ENCODE data around the gene SLC9A9.

The SLC9A9 gene

DNA sequence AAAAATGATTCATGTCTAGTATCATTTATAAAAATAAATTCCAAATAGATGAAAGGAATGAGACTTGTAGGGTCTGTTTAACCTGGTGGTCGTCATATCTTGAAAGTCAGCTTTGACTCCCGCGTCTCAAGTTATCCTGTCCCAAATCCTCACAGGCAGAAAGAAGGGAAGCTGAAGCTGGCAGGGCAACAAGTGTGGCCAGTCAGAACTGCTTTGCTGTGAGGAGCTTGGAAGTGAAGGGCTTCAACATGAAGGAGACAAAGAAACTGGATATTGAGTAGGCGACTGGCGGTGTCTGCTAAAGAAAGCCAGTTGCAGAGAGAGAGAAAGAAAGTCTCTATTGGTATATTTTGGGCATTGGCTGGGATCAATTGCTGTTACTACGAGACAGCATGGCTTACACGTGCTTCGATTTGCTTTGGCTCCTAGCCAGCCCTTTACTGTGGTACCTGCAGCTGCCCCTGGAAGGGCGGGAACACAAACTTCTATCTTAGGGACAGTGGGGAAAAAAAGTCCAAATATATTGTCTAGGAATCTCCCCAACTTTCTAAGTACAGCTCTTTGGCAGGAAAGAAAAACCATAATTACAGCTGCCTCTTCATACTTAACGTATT is 621.5 kb downstream of the SLC9A9 start:
- Histone ChIP-seq H3K36me3 (no peaks in the 10 kb centered on the region), H3K27me3 (no peaks in the 10 kb centered on the region), H3K9me3 (no peaks in the 10 kb centered on the region), H3K4me1 (no peaks in the 10 kb centered on the region; the same call in 1 of the 2 replicates), H3K4me3 (ENCODE audit: low read depth, low read length) (no peak overlapping the region)
- TF ChIP-seq, protein P1, sequence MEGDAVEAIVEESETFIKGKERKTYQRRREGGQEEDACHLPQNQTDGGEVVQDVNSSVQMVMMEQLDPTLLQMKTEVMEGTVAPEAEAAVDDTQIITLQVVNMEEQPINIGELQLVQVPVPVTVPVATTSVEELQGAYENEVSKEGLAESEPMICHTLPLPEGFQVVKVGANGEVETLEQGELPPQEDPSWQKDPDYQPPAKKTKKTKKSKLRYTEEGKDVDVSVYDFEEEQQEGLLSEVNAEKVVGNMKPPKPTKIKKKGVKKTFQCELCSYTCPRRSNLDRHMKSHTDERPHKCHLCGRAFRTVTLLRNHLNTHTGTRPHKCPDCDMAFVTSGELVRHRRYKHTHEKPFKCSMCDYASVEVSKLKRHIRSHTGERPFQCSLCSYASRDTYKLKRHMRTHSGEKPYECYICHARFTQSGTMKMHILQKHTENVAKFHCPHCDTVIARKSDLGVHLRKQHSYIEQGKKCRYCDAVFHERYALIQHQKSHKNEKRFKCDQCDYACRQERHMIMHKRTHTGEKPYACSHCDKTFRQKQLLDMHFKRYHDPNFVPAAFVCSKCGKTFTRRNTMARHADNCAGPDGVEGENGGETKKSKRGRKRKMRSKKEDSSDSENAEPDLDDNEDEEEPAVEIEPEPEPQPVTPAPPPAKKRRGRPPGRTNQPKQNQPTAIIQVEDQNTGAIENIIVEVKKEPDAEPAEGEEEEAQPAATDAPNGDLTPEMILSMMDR (IDR thresholded peaks at IDR 0.05; ENCODE audit: low read depth, low read length), result no peak
- no peak for DNase-seq

DNA sequence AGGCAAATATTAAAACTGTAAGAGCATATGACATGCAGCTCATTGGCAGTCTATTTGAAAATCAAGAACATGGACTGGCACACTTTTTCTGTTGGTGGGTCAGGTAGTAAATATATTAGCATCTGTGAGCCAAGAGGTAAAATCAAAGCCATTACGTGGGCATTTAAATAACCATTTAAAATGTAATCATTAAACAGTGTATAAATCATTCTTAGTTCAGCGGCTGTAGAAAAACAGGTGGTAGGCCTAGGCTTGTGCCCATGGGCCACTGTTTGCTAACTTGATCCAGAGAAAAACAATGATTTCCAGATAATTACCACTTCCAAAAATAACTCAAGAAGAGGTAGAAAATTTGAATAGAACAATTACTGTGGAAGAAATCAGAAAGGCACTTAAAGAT is 623.6 kb downstream of the SLC9A9 start:
- H3K9me3 ChIP-seq, result no peaks in the 10 kb centered on the region
- H3K27me3 ChIP-seq, result no peaks in the 10 kb centered on the region
- H3K4me1 ChIP-seq, result no peaks in the 10 kb centered on the region; the same call in 1 of the 2 replicates
- TF ChIP-seq, protein P1 (IDR thresholded peaks at IDR 0.05; ENCODE audit: low read depth, low read length), result no peak
- no peak for DNase-seq
- no peak overlapping the region for H3K4me3 ChIP-seq (ENCODE audit: low read depth, low read length)
- no peaks in the 10 kb centered on the region for H3K36me3 ChIP-seq

DNA sequence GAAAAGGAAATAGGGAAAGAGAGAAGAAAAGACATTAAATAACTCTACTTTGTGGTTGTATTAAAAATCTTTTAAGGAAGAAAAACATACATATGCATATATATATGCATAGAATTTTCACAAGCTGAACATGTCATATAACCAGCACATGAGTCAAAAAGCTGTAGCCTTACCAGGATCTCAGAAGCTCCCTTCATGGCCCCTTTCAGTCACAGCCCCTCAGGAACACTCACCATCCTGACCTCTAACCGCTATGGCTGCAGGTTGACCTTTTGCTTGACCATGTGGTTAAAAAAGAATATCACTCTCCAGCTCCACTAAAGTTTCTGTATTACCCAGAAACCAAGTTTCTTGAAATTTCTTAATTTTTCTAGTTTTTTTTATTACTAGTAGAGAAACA is 625.3 kb downstream of the SLC9A9 start:
- Histone ChIP-seq H3K4me3 (ENCODE audit: low read depth, low read length) (no peak overlapping the region), H3K27me3 (no peaks in the 10 kb centered on the region), H3K4me1 (no peaks in the 10 kb centered on the region; the same call in 1 of the 2 replicates), H3K36me3 (no peaks in the 10 kb centered on the region), H3K9me3 (no peaks in the 10 kb centered on the region)
- TF ChIP-seq, protein P1 (IDR thresholded peaks at IDR 0.05; ENCODE audit: low read depth, low read length), result no peak
- no peak for DNase-seq

DNA sequence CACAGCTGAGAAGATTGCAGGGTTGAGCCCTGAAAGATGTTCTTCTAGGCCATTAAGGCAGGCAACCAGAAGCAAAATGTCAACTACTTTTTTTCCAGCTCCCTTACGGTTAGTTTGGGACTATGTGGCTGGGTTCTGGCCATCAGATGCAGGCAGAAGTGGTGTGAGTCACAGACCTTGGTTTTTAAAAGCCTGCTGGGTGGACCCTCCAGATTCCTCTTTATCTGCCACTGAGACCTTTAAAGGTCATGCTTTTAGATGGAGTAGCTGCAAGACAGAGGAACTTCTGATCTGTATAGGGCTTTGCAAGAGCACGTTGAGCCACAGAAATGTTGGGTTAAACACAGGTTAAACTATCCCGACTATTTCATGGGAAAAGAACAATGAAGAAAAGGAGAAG is 625.8 kb downstream of the SLC9A9 start:
- no peaks in the 10 kb centered on the region for H3K9me3 ChIP-seq
- no peaks in the 10 kb centered on the region for H3K36me3 ChIP-seq
- no peak overlapping the region for H3K4me3 ChIP-seq (ENCODE audit: low read depth, low read length)
- TF ChIP-seq, protein P1 (IDR thresholded peaks at IDR 0.05; ENCODE audit: low read depth, low read length), result no peak
- DNase-seq, result no peak
- H3K27me3 ChIP-seq, result no peaks in the 10 kb centered on the region
- no peaks in the 10 kb centered on the region; the same call in 1 of the 2 replicates for H3K4me1 ChIP-seq

DNA sequence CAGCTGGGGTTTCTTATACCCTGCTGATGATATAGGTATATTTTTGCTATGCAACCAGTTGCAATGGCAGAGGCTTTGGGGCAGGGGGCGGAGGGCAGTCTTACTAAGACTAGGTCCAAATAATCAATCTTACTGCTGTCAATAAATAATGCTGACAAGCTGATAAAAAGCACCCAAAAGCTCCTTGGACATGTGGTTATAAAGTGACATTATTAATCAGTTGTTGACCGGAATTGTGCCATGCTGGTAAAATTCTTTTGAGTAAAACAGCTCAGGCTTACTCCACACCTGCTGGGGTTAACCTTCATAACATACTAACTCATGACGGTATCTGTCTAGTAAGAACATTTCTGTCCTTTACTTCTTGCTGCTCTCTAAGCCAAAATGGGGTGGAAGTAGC is 626.8 kb downstream of the SLC9A9 start:
- no peak for DNase-seq
- Histone ChIP-seq H3K4me1 (no peaks in the 10 kb centered on the region; the same call in 1 of the 2 replicates), H3K36me3 (no peaks in the 10 kb centered on the region), H3K9me3 (no peaks in the 10 kb centered on the region), H3K27me3 (no peaks in the 10 kb centered on the region), H3K4me3 (ENCODE audit: low read depth, low read length) (no peak overlapping the region)
- TF ChIP-seq, protein P1 (IDR thresholded peaks at IDR 0.05; ENCODE audit: low read depth, low read length), result no peak

DNA sequence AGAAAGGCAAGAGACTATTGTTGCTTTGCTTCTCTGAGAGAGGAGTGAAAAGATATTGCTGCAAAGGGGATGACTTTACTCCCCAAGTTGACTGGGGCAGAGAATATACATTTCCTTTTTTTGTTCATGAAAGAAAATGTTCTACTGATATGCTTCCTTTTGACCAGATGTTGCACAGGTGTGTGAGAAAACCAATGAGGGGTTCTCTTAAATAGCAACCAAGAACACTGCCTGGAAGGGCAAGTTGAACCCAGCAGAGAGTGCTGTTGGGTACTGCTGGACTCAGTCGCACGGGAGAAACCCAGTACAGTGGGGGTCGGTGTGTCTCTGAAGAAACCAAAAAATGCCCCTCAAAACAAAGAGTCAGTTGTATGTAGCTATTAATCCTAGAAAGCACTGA is 627.5 kb downstream of the SLC9A9 start:
- TF ChIP-seq, protein P1 (IDR thresholded peaks at IDR 0.05; ENCODE audit: low read depth, low read length), result no peak

More for the DNA sequence above, 627.5 kb downstream of the SLC9A9 start:
- no peaks in the 10 kb centered on the region for H3K27me3 ChIP-seq
- no peaks in the 10 kb centered on the region for H3K9me3 ChIP-seq
- DNase-seq, result no peak
- H3K36me3 ChIP-seq, result no peaks in the 10 kb centered on the region
- H3K4me3 ChIP-seq (ENCODE audit: low read depth, low read length), result no peak overlapping the region
- no peaks in the 10 kb centered on the region; the same call in 1 of the 2 replicates for H3K4me1 ChIP-seq

All from BE2C (cell line).